SK-N-SH (cell line): ENCODE data around the gene DOCK10. TPM values are rescaled to one million over a fixed set of nuclear protein-coding genes. Genes with fewer than 3 reads are reported as not detected.

Source experiments
- CTCF ChIA-PET: fragments of 300-600, 350-600 bp; formaldehyde crosslinking; extraction: SDS; loops from one replicate; lab custom pipeline; 2021; lab: Yijun Ruan, JAX
- POLR2A ChIA-PET: fragments of 350-600 bp; sonication (Branson Sonifier 250); formaldehyde crosslinking; extraction: SDS; loops from one replicate; lab custom pipeline; 2020; ENCODE audit warnings: antibody characterized with exemption, inconsistent platforms; lab: Yijun Ruan, JAX
- DNase-seq: peaks from one replicate; pipeline ENCODE4 v3.0.0; 2012
- H2AFZ ChIP-seq: fragments of 200-600 bp; sonication (generic); 2 replicates; pipeline ENCODE4 v1.8.1; 2016; ENCODE audit warnings: antibody characterized with exemption, mild to moderate bottlenecking, low read depth
- H3F3A ChIP-seq: fragments of 200-600 bp; sonication (generic); replicated peaks from 2 replicates; pipeline ENCODE3; 2016; ENCODE audit warnings: antibody characterized with exemption, mild to moderate bottlenecking; ENCODE audit not compliant: insufficient read depth
- H3K27ac ChIP-seq, 2 experiments: fragments of 200-500 bp in 1 of 2; fragments of 200-600 bp in 1 of 2; sonication (Bioruptor generic) in 1 of 2; sonication (generic), shearing (Covaris generic) in 1 of 2; 2 replicates each; pipeline versions ENCODE4 v1.5.1 to v1.6.1; 2014 to 2016; ENCODE audit warnings: low read depth in 2 of 2, inconsistent platforms in 1 of 2, low read length in 1 of 2, mild to moderate bottlenecking in 1 of 2, mixed read lengths in 1 of 2
- H3K27me3 ChIP-seq: fragments of 200-600 bp; sonication (generic), shearing (Covaris generic); 2 replicates; pipeline ENCODE4 v1.6.1; 2016; ENCODE audit warnings: mixed run types; ENCODE audit not compliant: insufficient read depth
- H3K36me3 ChIP-seq, 2 experiments: fragments of 200-500 bp in 1 of 2; fragments of 200-600 bp in 1 of 2; sonication (Bioruptor generic) in 1 of 2; sonication (generic) in 1 of 2; replicated peaks in 1 of 2; 2 replicates each; pipeline versions ENCODE3 to v1.5.1; 2014 to 2016; ENCODE audit warnings: low read length in 1 of 2, mild to moderate bottlenecking in 1 of 2; ENCODE audit not compliant: insufficient read depth in 2 of 2, control insufficient read depth in 1 of 2
- H3K4me1 ChIP-seq, 2 experiments: fragments of 200-500 bp in 1 of 2; fragments of 200-600 bp in 1 of 2; sonication (Bioruptor generic) in 1 of 2; sonication (generic), shearing (Covaris generic) in 1 of 2; 2 replicates each; pipeline versions ENCODE4 v1.5.1 to v1.6.1; 2014 to 2016; ENCODE audit warnings: low read depth in 1 of 2, low read length in 1 of 2, mixed run types in 1 of 2; ENCODE audit not compliant: insufficient read depth in 2 of 2, control insufficient read depth in 1 of 2
- H3K4me2 ChIP-seq: fragments of 200-600 bp; sonication (generic), shearing (Covaris generic); 2 replicates; pipeline ENCODE4 v1.6.1; 2017; ENCODE audit warnings: mixed run types
- H3K4me3 ChIP-seq, 2 experiments: fragments of 200-500 bp in 1 of 2; fragments of 200-600 bp in 1 of 2; sonication (Bioruptor generic) in 1 of 2; sonication (generic), shearing (Covaris generic) in 1 of 2; 2 replicates each; pipeline versions ENCODE4 v1.5.1 to v1.8.1; 2014 to 2016; ENCODE audit warnings: low read depth in 2 of 2, inconsistent platforms in 1 of 2, low read length in 1 of 2, mild to moderate bottlenecking in 1 of 2, mixed read lengths in 1 of 2, moderate library complexity in 1 of 2
- H3K79me2 ChIP-seq: fragments of 200-600 bp; sonication (generic); 2 replicates; pipeline ENCODE4 v1.8.1; 2017; ENCODE audit warnings: mild to moderate bottlenecking; ENCODE audit not compliant: insufficient read depth
- H3K9ac ChIP-seq: fragments of 200-600 bp; sonication (generic); 2 replicates; pipeline ENCODE4 v1.6.1; 2017; ENCODE audit warnings: mixed run types
- H3K9me2 ChIP-seq: fragments of 200-600 bp; sonication (generic); 2 replicates; pipeline ENCODE4 v1.6.1; 2017; ENCODE audit warnings: mixed run types
- H3K9me3 ChIP-seq: fragments of 200-600 bp; sonication (generic); 2 replicates; pipeline ENCODE4 v1.6.1; 2017; ENCODE audit warnings: mixed run types, mild to moderate bottlenecking, moderate library complexity
- H4K20me1 ChIP-seq: fragments of 200-600 bp; sonication (generic); 2 replicates; pipeline ENCODE4 v1.6.1; 2017; ENCODE audit warnings: mild to moderate bottlenecking, mixed run types; ENCODE audit not compliant: insufficient read depth
- CHD2 ChIP-seq: fragments of 150-350 bp; IDR thresholded peaks from 2 replicates; pipeline ENCODE4 v1.6.1; 2018; ENCODE audit warnings: low read length; ENCODE audit not compliant: partially characterized antibody
- CTCF ChIP-seq: fragments of 200-600 bp; sonication (generic); IDR thresholded peaks from 2 replicates; pipeline ENCODE4 v1.6.1; 2017; ENCODE audit warnings: antibody characterized with exemption, mild to moderate bottlenecking, moderate library complexity
- ELF1 ChIP-seq: IDR thresholded peaks from 2 replicates; pipeline ENCODE4 v1.4.0; 2012
- FOXJ3 ChIP-seq: sonication (generic); formaldehyde crosslinking; IDR thresholded peaks from 2 replicates; pipeline ENCODE4 v1.5.1; 2020; ENCODE audit warnings: mild to moderate bottlenecking, missing genetic modification reagents
- FOXM1 ChIP-seq: IDR thresholded peaks from 2 replicates; pipeline ENCODE4 v1.4.0; 2012; ENCODE audit warnings: low read depth, mild to moderate bottlenecking
- GABPA ChIP-seq: IDR thresholded peaks from 2 replicates; pipeline ENCODE4 v1.4.0; 2012; ENCODE audit warnings: low read depth, mild to moderate bottlenecking
- GATA2 ChIP-seq: sonication (generic); formaldehyde crosslinking; IDR thresholded peaks from 2 replicates; pipeline ENCODE4 v1.5.0; 2020; ENCODE audit warnings: mild to moderate bottlenecking, missing genetic modification reagents
- JUND ChIP-seq: IDR thresholded peaks from 2 replicates; pipeline ENCODE4 v1.4.0; 2012
- MXI1 ChIP-seq: IDR thresholded peaks from 2 replicates; pipeline ENCODE4 v1.6.1; 2012; ENCODE audit warnings: mild to moderate bottlenecking, low read depth, low read length, improper control_type of control experiment
- NRF1 ChIP-seq: IDR thresholded peaks from 2 replicates; pipeline ENCODE4 v1.6.1; 2012; ENCODE audit warnings: low read depth, mild to moderate bottlenecking, low read length
- RCOR1 ChIP-seq: fragments of 150-350 bp; IDR thresholded peaks from 2 replicates; pipeline ENCODE4 v1.6.1; 2017; ENCODE audit warnings: antibody characterized with exemption, low read length
- REST ChIP-seq: IDR thresholded peaks from 2 replicates; pipeline ENCODE4 v1.6.1; 2012; ENCODE audit warnings: mild to moderate bottlenecking, low read depth, low read length, moderate library complexity
- SIN3A ChIP-seq: IDR thresholded peaks from 2 replicates; pipeline ENCODE4 v1.6.1; 2012; ENCODE audit warnings: low read depth, mild to moderate bottlenecking, low read length, moderate library complexity, borderline replicate concordance
- TAF1 ChIP-seq: IDR thresholded peaks from 2 replicates; pipeline ENCODE4 v1.6.1; 2012; ENCODE audit warnings: low read depth, mild to moderate bottlenecking, low read length, moderate library complexity, borderline replicate concordance
- TEAD4 ChIP-seq: IDR thresholded peaks from 2 replicates; pipeline ENCODE4 v1.4.0; 2012; ENCODE audit warnings: mild to moderate bottlenecking, borderline replicate concordance; ENCODE audit not compliant: insufficient read depth
- YY1 ChIP-seq: IDR thresholded peaks from 2 replicates; pipeline ENCODE4 v1.4.0; 2012; ENCODE audit warnings: low read depth, mild to moderate bottlenecking
- WGBS: methylation state at CpG from one replicate; pipeline ENCODE4 v1.1.6; 2017; ENCODE audit warnings: low lambda C conversion rate; 5-methylcytosine and 5-hydroxymethylcytosine counted together
- polyA plus RNA-seq, 3 experiments: library from polyadenylated mRNA; depleted of rRNA; stranded (reverse); fragments of >200 nt; gene quantifications; 2 replicates each; pipeline ENCODE4 v1.2.3, GENCODE V29; 2012
- TF ChIP-seq, protein P1 (sequence below): IDR thresholded peaks from 2 replicates; pipeline ENCODE4 v1.4.0; 2012; ENCODE audit warnings: low read depth
- TF ChIP-seq, protein P2 (sequence below): IDR thresholded peaks from 2 replicates; pipeline ENCODE4; 2012

DOCK10 gene
- polyA plus RNA-seq, 1 of the 3 experiments (the other 2 are of a cell fraction), result 24.1 TPM

- TF ChIP-seq GABPA (no peak), RCOR1 (no peak)
These were observed 22.1 kb upstream of the DOCK10 start (continued) for GRCh38 chr2:225064362-225064761.

GRCh38 chr2:225056330-225057073, 14.2 kb upstream of the DOCK10 start:
- Histone ChIP-seq H3K79me2 (no peaks in the 10 kb centered on the region), H3K9me3 (no peaks in the 10 kb centered on the region), H3K9me2 (0 out of 2 replicates have a peak, but pooled peaks cover under 1% of the 10 kb centered on the region), H3K4me2 (no peak overlapping the region), H3K27ac (no peak overlapping the region), H3F3A (no peaks in the 10 kb centered on the region), H2AFZ (no peak overlapping the region), H4K20me1 (no peaks in the 10 kb centered on the region), H3K27me3 (no peaks in the 10 kb centered on the region), H3K4me3 (no peak overlapping the region), H3K9ac (no peak overlapping the region), H3K36me3 (no peaks in the 10 kb centered on the region), H3K4me1 (no peaks in the 10 kb centered on the region)
- no peak for DNase-seq
- CTCF ChIA-PET, result interaction anchor here (0.6 kb wide), 1 partner anchor 67 kb away, joined by 3 read pairs; no protein-coding TSS in a partner anchor
- TF ChIP-seq FOXJ3 (no peak), RCOR1 (no peak), FOXM1 (no peak), MXI1 (no peak), ELF1 (no peak), YY1 (no peak), GATA2 (CRISPR knock-in tag) (no peak), TAF1 (no peak), JUND (no peak), CHD2 (no peak)
- TF ChIP-seq, protein P1, sequence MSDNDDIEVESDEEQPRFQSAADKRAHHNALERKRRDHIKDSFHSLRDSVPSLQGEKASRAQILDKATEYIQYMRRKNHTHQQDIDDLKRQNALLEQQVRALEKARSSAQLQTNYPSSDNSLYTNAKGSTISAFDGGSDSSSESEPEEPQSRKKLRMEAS, result no peak
- TF ChIP-seq, protein P2, sequence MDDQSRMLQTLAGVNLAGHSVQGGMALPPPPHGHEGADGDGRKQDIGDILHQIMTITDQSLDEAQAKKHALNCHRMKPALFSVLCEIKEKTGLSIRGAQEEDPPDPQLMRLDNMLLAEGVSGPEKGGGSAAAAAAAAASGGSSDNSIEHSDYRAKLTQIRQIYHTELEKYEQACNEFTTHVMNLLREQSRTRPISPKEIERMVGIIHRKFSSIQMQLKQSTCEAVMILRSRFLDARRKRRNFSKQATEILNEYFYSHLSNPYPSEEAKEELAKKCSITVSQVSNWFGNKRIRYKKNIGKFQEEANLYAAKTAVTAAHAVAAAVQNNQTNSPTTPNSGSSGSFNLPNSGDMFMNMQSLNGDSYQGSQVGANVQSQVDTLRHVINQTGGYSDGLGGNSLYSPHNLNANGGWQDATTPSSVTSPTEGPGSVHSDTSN, result no peak
- POLR2A ChIA-PET, result no interaction called here
- WGBS, result 87% methylated on average over 2 of the region's 2 CpGs

GRCh38 chr2:225055714-225056113, 13.4 kb upstream of the DOCK10 start:
- POLR2A ChIA-PET, result no interaction called here
- WGBS, result 100% methylated on average over 1 of the region's 1 CpG
- Histone ChIP-seq H3K9me3 (no peaks in the 10 kb centered on the region), H3K4me3 (no peak overlapping the region), H3F3A (no peaks in the 10 kb centered on the region), H3K27ac (no peak overlapping the region), H3K27me3 (no peaks in the 10 kb centered on the region), H3K36me3 (no peaks in the 10 kb centered on the region), H3K79me2 (no peaks in the 10 kb centered on the region), H3K4me2 (no peak overlapping the region), H3K4me1 (no peaks in the 10 kb centered on the region), H3K9ac (no peak overlapping the region), H4K20me1 (no peaks in the 10 kb centered on the region), H2AFZ (no peak overlapping the region), H3K9me2 (no peaks in the 10 kb centered on the region)
- CTCF ChIA-PET, result interaction anchor here (0.7 kb wide), 1 partner anchor 54 kb away, joined by 3 read pairs; no protein-coding TSS in a partner anchor
- DNase-seq, result no peak
- TF ChIP-seq TEAD4, result no peak
- no peak for TF ChIP-seq REST
- no peak for TF ChIP-seq CTCF
- no peak for TF ChIP-seq NRF1
- TF ChIP-seq SIN3A, result no peak
